H1 (cell line): ENCODE results near the gene BLNK. TPM values are rescaled to one million over a fixed set of nuclear protein-coding genes. Genes with fewer than 3 reads are reported as not detected.

Source experiments
- CTCF ChIA-PET: fragments of 300-600 bp; sonication (Branson Sonifier 250); formaldehyde crosslinking; loops from one replicate; lab custom pipeline; 2021; ENCODE audit not compliant: partially characterized antibody; lab: Charles Lee
- POLR2A ChIA-PET: fragments of 300-600 bp; sonication (Branson Sonifier 250); formaldehyde crosslinking; loops from one replicate; lab custom pipeline; 2021; ENCODE audit warnings: inconsistent platforms; ENCODE audit not compliant: partially characterized antibody; lab: Charles Lee
- DNase-seq, 2 experiments: peaks; one replicate each; pipeline versions ENCODE4 v3.0.0 to v3.0.0-alpha.2; 2010 to 2022; ENCODE audit warnings: low spot score in 2 of 2, low read depth in 1 of 2, mixed read lengths in 1 of 2
- FAIRE-seq: peaks from 2 replicates; lab custom pipeline; 2011; peaks lifted over from hg19 to GRCh38; lab: Jason Lieb, UNC
- H2AFZ ChIP-seq: 2 replicates; pipeline ENCODE4 v1.8.1; 2012; ENCODE audit warnings: low read length, inconsistent platforms
- H2AK5ac ChIP-seq: 2 replicates; pipeline ENCODE4 v1.6.1; 2013; ENCODE audit warnings: low read depth, low read length
- H2BK120ac ChIP-seq: replicated peaks from 2 replicates; pipeline ENCODE3; 2013; ENCODE audit warnings: low read depth, low read length, inconsistent platforms
- H2BK12ac ChIP-seq: 2 replicates; pipeline ENCODE4 v1.6.1; 2013; ENCODE audit warnings: low read depth, low read length
- H2BK15ac ChIP-seq: 2 replicates; pipeline ENCODE4 v1.6.1; 2013; ENCODE audit warnings: low read length
- H2BK20ac ChIP-seq: 2 replicates; pipeline ENCODE4 v1.6.1; 2013; ENCODE audit warnings: low read length
- H2BK5ac ChIP-seq: 2 replicates; pipeline ENCODE4 v1.6.1; 2013; ENCODE audit warnings: low read depth, low read length
- H3K14ac ChIP-seq: 2 replicates; pipeline ENCODE4 v1.6.1; 2013; ENCODE audit warnings: inconsistent platforms; ENCODE audit not compliant: insufficient read length
- H3K18ac ChIP-seq: 2 replicates; pipeline ENCODE4 v1.6.1; 2013; ENCODE audit warnings: low read length; ENCODE audit errors: extremely low read depth
- H3K23ac ChIP-seq: 2 replicates; pipeline ENCODE4 v1.6.1; 2013; ENCODE audit warnings: inconsistent platforms; ENCODE audit not compliant: insufficient read length
- H3K23me2 ChIP-seq: 2 replicates; pipeline ENCODE4 v1.6.1; 2013; ENCODE audit warnings: low read depth, low read length
- H3K27ac ChIP-seq: 2 replicates; pipeline ENCODE4 v1.6.1; 2011; ENCODE audit warnings: low read depth, low read length, inconsistent platforms
- H3K27me3 ChIP-seq, 4 experiments: replicated peaks in 1 of 4; 1 replicate in 1 of 4; 2 replicates in 3 of 4; pipeline versions ENCODE4 v1.6.1 to v1.8.1; 2011 to 2013; ENCODE audit warnings: low read length in 3 of 4, mild to moderate bottlenecking in 3 of 4, inconsistent platforms in 2 of 4, mixed read lengths in 2 of 4, moderate library complexity in 1 of 4; ENCODE audit not compliant: control insufficient read depth in 3 of 4, insufficient read depth in 3 of 4; ENCODE audit errors: extremely low read depth in 1 of 4
- H3K36me3 ChIP-seq, 4 experiments: 2 replicates each; pipeline versions ENCODE4 v1.6.1 to v1.8.1; 2011 to 2013; ENCODE audit warnings: mild to moderate bottlenecking in 4 of 4, low read length in 3 of 4, moderate library complexity in 2 of 4, control low read depth in 1 of 4, inconsistent platforms in 1 of 4; ENCODE audit not compliant: insufficient read depth in 4 of 4, control insufficient read depth in 2 of 4
- H3K4ac ChIP-seq: replicated peaks from 2 replicates; pipeline ENCODE3; 2013; ENCODE audit warnings: low read length, low read depth, mixed read lengths, inconsistent platforms; ENCODE audit not compliant: insufficient read length
- H3K4me1 ChIP-seq, 4 experiments: replicated peaks in 1 of 4; 1 replicate in 1 of 4; 2 replicates in 3 of 4; pipeline versions ENCODE4 v1.6.1 to v1.8.1; 2011 to 2013; ENCODE audit warnings: low read length in 3 of 4, inconsistent platforms in 2 of 4, mixed read lengths in 1 of 4; ENCODE audit not compliant: insufficient read depth in 4 of 4, control insufficient read depth in 3 of 4
- H3K4me2 ChIP-seq, 2 experiments: 2 replicates each; pipeline versions ENCODE4 v1.6.1 to v1.8.1; 2011 to 2013; ENCODE audit warnings: low read depth in 2 of 2, low read length in 2 of 2, control low read depth in 1 of 2, inconsistent platforms in 1 of 2, mild to moderate bottlenecking in 1 of 2; ENCODE audit not compliant: insufficient read depth in 1 of 2
- H3K4me3 ChIP-seq, 4 experiments: fragments of 200-600, 300-600 bp in 1 of 4; sonication (generic), shearing (Covaris generic), sonication (Bioruptor Twin) in 1 of 4; 2 replicates each; pipeline versions ENCODE4 v1.5.1 to v1.8.1; 2011 to 2016; ENCODE audit warnings: low read length in 4 of 4, low read depth in 3 of 4, control low read depth in 2 of 4, inconsistent platforms in 2 of 4, mild to moderate bottlenecking in 2 of 4, mixed read lengths in 1 of 4, moderate library complexity in 1 of 4; ENCODE audit not compliant: insufficient read depth in 2 of 4; ENCODE audit errors: extremely low read depth in 1 of 4
- H3K56ac ChIP-seq: replicated peaks from 2 replicates; pipeline ENCODE3; 2013; ENCODE audit warnings: low read depth, mild to moderate bottlenecking, mixed read lengths, low read length, inconsistent platforms; ENCODE audit not compliant: insufficient read length
- H3K79me1 ChIP-seq: 2 replicates; pipeline ENCODE4 v1.6.1; 2013; ENCODE audit warnings: low read depth, low read length, control low read depth
- H3K79me2 ChIP-seq, 2 experiments: 2 replicates each; pipeline versions ENCODE4 v1.6.1 to v1.8.1; 2012 to 2013; ENCODE audit warnings: low read length in 2 of 2, mild to moderate bottlenecking in 2 of 2, inconsistent platforms in 1 of 2; ENCODE audit not compliant: insufficient read depth in 2 of 2, control insufficient read depth in 1 of 2
- H3K9ac ChIP-seq, 4 experiments: replicated peaks in 1 of 4; 1 replicate in 1 of 4; 2 replicates in 3 of 4; pipeline versions ENCODE4 v1.6.1 to v1.8.1; 2011 to 2013; ENCODE audit warnings: low read depth in 3 of 4, low read length in 3 of 4, control low read depth in 2 of 4, mild to moderate bottlenecking in 2 of 4, moderate library complexity in 2 of 4, inconsistent platforms in 1 of 4; ENCODE audit errors: extremely low read depth in 1 of 4
- H3K9me3 ChIP-seq, 2 experiments: 2 replicates each; pipeline versions ENCODE4 v1.6.1 to v1.8.1; 2012 to 2013; ENCODE audit warnings: mild to moderate bottlenecking in 2 of 2, moderate library complexity in 2 of 2, control low read depth in 1 of 2, inconsistent platforms in 1 of 2, low read depth in 1 of 2, low read length in 1 of 2, mixed read lengths in 1 of 2; ENCODE audit not compliant: insufficient read depth in 2 of 2
- H4K20me1 ChIP-seq, 2 experiments: replicated peaks in 1 of 2; 2 replicates each; pipeline versions ENCODE3 to v1.8.1; 2011 to 2013; ENCODE audit warnings: inconsistent platforms in 2 of 2, low read length in 2 of 2, mild to moderate bottlenecking in 1 of 2; ENCODE audit not compliant: insufficient read depth in 2 of 2, control insufficient read depth in 1 of 2
- H4K5ac ChIP-seq: 2 replicates; pipeline ENCODE4 v1.6.1; 2013; ENCODE audit warnings: low read length, low read depth, mixed read lengths, inconsistent platforms; ENCODE audit not compliant: insufficient read length
- H4K8ac ChIP-seq: 2 replicates; pipeline ENCODE4 v1.8.0; 2013; ENCODE audit warnings: mild to moderate bottlenecking, moderate library complexity, low read length, inconsistent platforms; ENCODE audit not compliant: insufficient read depth; ENCODE audit errors: extremely low read depth
- H4K91ac ChIP-seq: replicated peaks from 2 replicates; pipeline ENCODE3; 2013; ENCODE audit warnings: low read length, mixed read lengths, inconsistent platforms; ENCODE audit not compliant: insufficient read length
- CTBP2 ChIP-seq: IDR thresholded peaks from 2 replicates; pipeline ENCODE4 v1.7.0; 2011; ENCODE audit warnings: borderline replicate concordance, mild to moderate bottlenecking, moderate library complexity, mixed read lengths, low read length; ENCODE audit not compliant: insufficient read depth, insufficient read length
- GABPA ChIP-seq: IDR thresholded peaks from 2 replicates; pipeline ENCODE4 v1.6.1; 2011; ENCODE audit warnings: mild to moderate bottlenecking, low read length, moderate library complexity, borderline replicate concordance; ENCODE audit not compliant: insufficient read depth
- HDAC6 ChIP-seq: IDR thresholded peaks from one replicate; pipeline ENCODE4 v1.7.1; 2012; ENCODE audit warnings: low read depth, mild to moderate bottlenecking, inconsistent platforms, low read length, moderate library complexity
- KDM1A ChIP-seq: fragments of 200-600, 300-600 bp; sonication (generic); IDR thresholded peaks from 2 replicates; pipeline ENCODE4 v1.7.1; 2016; ENCODE audit warnings: mild to moderate bottlenecking, low read length, borderline replicate concordance
- KDM4A ChIP-seq: IDR thresholded peaks from one replicate; pipeline ENCODE4 v1.7.1; 2012; ENCODE audit warnings: low read depth, mild to moderate bottlenecking, moderate library complexity, low read length, inconsistent platforms; ENCODE audit not compliant: severe bottlenecking
- KDM5A ChIP-seq: fragments of 200-600 bp; IDR thresholded peaks from 2 replicates; pipeline ENCODE4 v1.7.1; 2012; ENCODE audit warnings: mild to moderate bottlenecking, low read length, inconsistent platforms, mixed read lengths
- MAFK ChIP-seq: IDR thresholded peaks from 2 replicates; pipeline ENCODE4 v1.6.1; 2012; ENCODE audit warnings: low read depth, mild to moderate bottlenecking, improper control_type of control experiment, low read length
- NRF1 ChIP-seq: IDR thresholded peaks from 2 replicates; pipeline ENCODE4 v1.6.1; 2011; ENCODE audit warnings: mild to moderate bottlenecking, low read depth, low read length, improper control_type of control experiment
- POU5F1 ChIP-seq: IDR thresholded peaks from 2 replicates; pipeline ENCODE4 v1.6.1; 2011; ENCODE audit warnings: low read depth, mild to moderate bottlenecking, low read length, moderate library complexity
- RAD21 ChIP-seq, 2 experiments: IDR thresholded peaks in 1 of 2; conservative IDR thresholded peaks in 1 of 2; 2 replicates each; pipeline ENCODE4 v1.6.1; 2011; ENCODE audit warnings: low read depth in 2 of 2, low read length in 2 of 2, improper control_type of control experiment in 1 of 2, inconsistent platforms in 1 of 2, mild to moderate bottlenecking in 1 of 2, moderate library complexity in 1 of 2
- RNF2 ChIP-seq: fragments of 200-900, 300-1000 bp; sonication (generic); IDR thresholded peaks from 2 replicates; pipeline ENCODE4 v1.7.1; 2016; ENCODE audit warnings: borderline replicate concordance, low read depth, mild to moderate bottlenecking, antibody characterized with exemption, low read length; ENCODE audit not compliant: poor library complexity, severe bottlenecking; ENCODE audit errors: missing control alignments
- RXRA ChIP-seq: IDR thresholded peaks from 2 replicates; pipeline ENCODE4 v1.6.1; 2011; ENCODE audit warnings: low read depth, mild to moderate bottlenecking, low read length, moderate library complexity; ENCODE audit not compliant: insufficient read depth
- SIRT6 ChIP-seq: IDR thresholded peaks from one replicate; pipeline ENCODE4 v1.7.1; 2012; ENCODE audit warnings: low read length, inconsistent platforms
- SUZ12 ChIP-seq: fragments of 200-600 bp; sonication (generic); IDR thresholded peaks from 2 replicates; pipeline ENCODE4 v1.6.1; 2012; ENCODE audit warnings: mild to moderate bottlenecking, inconsistent platforms, low read length, moderate library complexity, mixed read lengths
- WGBS, 2 experiments: shearing (Covaris generic) in 1 of 2; methylation state at CpG; one replicate each; pipeline versions ENCODE4 v1.1.6 to v1.1.7; 2013 to 2015; ENCODE audit warnings: low lambda C conversion rate in 2 of 2, mixed read lengths in 2 of 2, inconsistent platforms in 1 of 2, low coverage in 1 of 2, missing lambda C conversion rate in 1 of 2; ENCODE audit not compliant: insufficient replicate concordance in 2 of 2, insufficient coverage in 1 of 2, insufficient read length in 1 of 2; ENCODE audit errors: extremely low coverage in 1 of 2, missing lambda C conversion rate in 1 of 2; 5-methylcytosine and 5-hydroxymethylcytosine counted together
- polyA plus RNA-seq, 7 experiments: library from polyadenylated mRNA; depleted of rRNA in 3 of 7; stranded (reverse) in 5 of 7; unstranded in 2 of 7; fragments of >200 nt in 5 of 7; fragments of 200-250 nt in 2 of 7; gene quantifications; 1 replicate in 5 of 7; 2 replicates in 1 of 7; 4 replicates in 1 of 7; pipeline versions ENCODE4 v1.2.1 to v1.2.3, GENCODE V29; 2011 to 2013; ENCODE audit warnings: missing spikeins in 2 of 7, mixed read lengths in 2 of 7
- total RNA-seq: library from RNA; stranded (reverse); fragmentation: NEBNext Ultra II Directional; extraction: Animal tissue kit (Norgen Biotek cat#: 25700); gene quantifications from 2 replicates; pipeline ENCODE4 v1.2.1, GENCODE V29; 2021

BLNK gene
- total and polyA plus RNA-seq, 2 of the 8 experiments (the other 6 are each of a cell fraction or from before 2014, with no cell fraction given), result not detected

GRCh38 chr10:96297486-96297885, 26.1 kb upstream of the BLNK start:
- Histone ChIP-seq H3K4me1 (no peaks in the 10 kb centered on the region), H3K9ac (no peak overlapping the region), H3K14ac (no peak overlapping the region), H2AFZ (no peak overlapping the region), H3K79me2 (no peaks in the 10 kb centered on the region), H3K4me3 (no peak overlapping the region), H2AK5ac (no peak overlapping the region), H2BK5ac (no peak overlapping the region), H2BK20ac (no peak overlapping the region), H3K27me3 (no peaks in the 10 kb centered on the region; a peak in 2 of 7 replicates), H2BK15ac (no peak overlapping the region), H4K5ac (no peak overlapping the region), H3K23ac (no peak overlapping the region), H3K36me3 (no peaks in the 10 kb centered on the region), H3K27ac (no peak overlapping the region), H4K91ac (no peak overlapping the region), H2BK12ac (no peak overlapping the region), H3K79me1 (no peaks in the 10 kb centered on the region), H4K8ac (no peak overlapping the region), H4K20me1 (no peaks in the 10 kb centered on the region), H3K18ac (no peak overlapping the region), H3K9me3 (no peaks in the 10 kb centered on the region), H2BK120ac (no peak overlapping the region), H3K23me2 (no peaks in the 10 kb centered on the region), H3K4me2 (no peak overlapping the region), H3K56ac (no peak overlapping the region), H3K4ac (no peak overlapping the region)
- 100% methylated on average over 2 of the region's 2 CpGs; no CpG with 5 or more reads in 1 of the 2 experiments for WGBS, 2 experiments
- CTCF ChIA-PET, result interaction anchor here (0.9 to 2.8 kb wide), 3 partner anchors 42 to 70 kb away, joined by 3 to 17 read pairs (median 7); no protein-coding TSS in a partner anchor
- DNase-seq (no peak), FAIRE-seq (no peak)
- POLR2A ChIA-PET, result no interaction called here
- TF ChIP-seq RAD21 (IDR thresholded peaks at IDR 0.05 in 1 of 2, conservative IDR thresholded peaks at IDR 0.05 in 1 of 2; ENCODE audit: low read depth in 2 of 2, low read length in 2 of 2), result no peak
- no peak for TF ChIP-seq NRF1
- no peak for TF ChIP-seq POU5F1
- no peak for TF ChIP-seq MAFK
- TF ChIP-seq KDM4A, result no peak
- no peak for TF ChIP-seq KDM1A
- no peak for TF ChIP-seq HDAC6
- no peak for TF ChIP-seq SUZ12
- TF ChIP-seq KDM5A, result no peak
- no peak for TF ChIP-seq SIRT6
- TF ChIP-seq RXRA, result no peak
- TF ChIP-seq GABPA, result no peak
- TF ChIP-seq CTBP2, result no peak
- TF ChIP-seq RNF2, result no peak
